Activated CD8-positive, alpha-beta memory T cell treated with anti-CD3 and anti-CD28 coated beads, Interleukin-2, amount 50 U/mL, for 1 hour (primary cell): ENCODE data around the gene C3orf33.

Source experiments
- DNase-seq: peaks from one replicate; pipeline ENCODE4 v3.0.0-alpha.2; 2020; ENCODE audit errors: extremely low read depth

The C3orf33 gene

DNA sequence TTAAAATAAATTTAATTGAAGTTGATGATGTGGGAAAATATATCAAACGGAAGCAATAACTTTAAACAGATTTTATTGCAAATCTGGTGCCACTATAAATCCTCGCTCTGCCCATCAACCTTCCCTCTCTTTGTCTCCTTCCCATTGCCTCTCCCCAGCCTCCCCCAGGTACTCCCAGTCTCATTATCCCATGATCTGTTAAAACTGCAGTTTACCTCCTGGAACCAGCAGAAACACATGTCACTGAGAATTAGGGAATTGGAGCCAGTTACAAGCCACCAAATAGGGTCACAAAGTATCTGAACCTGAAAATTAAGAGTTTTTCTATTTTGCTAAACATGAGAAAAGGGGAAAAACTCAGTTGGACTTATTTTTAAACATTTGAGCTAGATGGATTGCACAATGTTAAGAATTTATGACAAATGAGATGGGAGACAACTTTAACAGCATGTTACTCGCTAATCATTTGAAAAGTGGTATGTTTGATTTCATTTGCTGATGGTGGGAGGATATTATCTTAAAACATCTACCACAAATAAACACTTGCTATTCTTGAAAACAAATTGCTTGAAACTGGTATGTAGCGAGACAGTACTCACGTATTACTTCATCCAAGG lies 63.6 kb downstream of the C3orf33 start:
- no peak for DNase-seq

DNA sequence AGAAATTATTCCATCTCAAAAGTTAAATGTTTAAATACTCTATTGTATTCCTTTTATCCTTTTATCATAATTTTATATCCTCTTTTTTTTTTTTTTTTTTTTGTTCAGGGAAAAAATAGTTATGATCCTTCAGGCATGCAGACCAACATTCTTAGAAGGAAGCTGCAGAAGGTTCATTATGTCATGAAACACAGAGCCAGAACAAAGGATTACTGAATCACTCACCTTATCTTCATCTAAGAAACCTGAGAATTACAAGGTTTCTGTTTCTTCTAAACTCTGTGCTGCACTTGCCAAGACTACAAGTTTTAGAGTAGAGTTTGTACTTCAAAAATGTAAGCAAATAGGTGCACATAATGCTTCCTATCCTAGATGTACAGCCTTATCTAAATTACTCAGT lies 64.5 kb downstream of the C3orf33 start:
- DNase-seq: no peak

DNA sequence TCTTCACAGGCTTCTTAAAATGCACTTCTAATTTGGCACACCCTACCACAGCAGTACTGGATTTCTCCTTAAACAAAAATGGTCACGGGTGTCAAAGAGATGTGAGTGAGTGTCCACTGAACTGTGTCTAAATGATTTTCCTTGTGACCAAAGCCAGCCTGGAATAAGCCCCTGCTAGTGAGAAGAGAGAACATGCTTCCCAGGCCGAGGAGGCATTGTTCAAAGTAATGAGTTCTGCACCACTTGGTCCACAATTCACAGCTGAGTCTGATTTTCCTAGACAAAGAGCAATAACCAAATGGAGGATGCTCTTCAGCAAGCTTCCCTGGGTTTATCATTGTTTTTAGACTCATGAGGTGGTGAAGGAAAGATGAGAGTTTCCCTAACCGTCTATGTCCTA lies 65.0 kb downstream of the C3orf33 start:
- no peak for DNase-seq

DNA sequence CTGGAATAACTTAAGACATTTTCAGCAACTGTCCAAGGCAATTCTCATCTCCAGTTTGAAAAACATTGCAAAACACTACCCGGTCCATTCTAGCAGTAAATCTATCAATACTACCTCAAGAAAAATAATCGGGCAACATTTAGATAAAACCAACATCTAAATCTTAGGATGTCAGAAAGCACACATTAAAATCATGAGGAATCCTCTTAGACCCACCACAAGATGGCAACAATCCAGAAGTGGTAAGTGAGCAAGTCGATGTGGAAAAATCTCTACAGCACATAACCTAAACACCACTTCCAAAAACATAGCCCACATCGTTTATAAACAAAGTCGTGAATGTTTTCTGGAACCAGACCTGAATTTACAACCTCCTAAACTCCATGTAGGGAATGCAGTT lies 66.9 kb downstream of the C3orf33 start:
- no peak for DNase-seq

DNA sequence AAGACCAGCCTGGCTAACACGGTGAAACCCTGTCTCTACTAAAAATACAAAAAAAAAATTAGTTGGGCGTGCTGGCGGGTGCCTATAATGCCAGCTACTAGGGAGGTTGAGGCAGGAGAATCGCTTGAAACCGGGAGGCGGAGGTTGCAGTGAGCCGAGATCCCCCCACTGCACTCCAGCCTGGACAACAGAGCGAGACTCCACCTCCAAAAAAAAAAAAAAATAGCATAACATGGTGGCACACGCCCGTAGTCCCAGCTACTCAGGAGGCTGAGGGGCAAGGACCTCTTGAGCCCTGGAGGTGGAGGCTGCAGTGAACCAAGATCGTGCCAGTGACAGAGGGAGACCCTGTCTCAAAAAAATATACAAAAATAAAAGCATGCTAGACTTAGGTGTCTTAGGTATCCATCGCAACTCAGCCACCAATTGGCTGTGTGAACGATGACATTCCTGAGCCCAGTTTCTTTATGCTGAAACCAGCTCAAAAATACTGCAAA lies 67.5 kb downstream of the C3orf33 start:
- DNase-seq: no peak

DNA sequence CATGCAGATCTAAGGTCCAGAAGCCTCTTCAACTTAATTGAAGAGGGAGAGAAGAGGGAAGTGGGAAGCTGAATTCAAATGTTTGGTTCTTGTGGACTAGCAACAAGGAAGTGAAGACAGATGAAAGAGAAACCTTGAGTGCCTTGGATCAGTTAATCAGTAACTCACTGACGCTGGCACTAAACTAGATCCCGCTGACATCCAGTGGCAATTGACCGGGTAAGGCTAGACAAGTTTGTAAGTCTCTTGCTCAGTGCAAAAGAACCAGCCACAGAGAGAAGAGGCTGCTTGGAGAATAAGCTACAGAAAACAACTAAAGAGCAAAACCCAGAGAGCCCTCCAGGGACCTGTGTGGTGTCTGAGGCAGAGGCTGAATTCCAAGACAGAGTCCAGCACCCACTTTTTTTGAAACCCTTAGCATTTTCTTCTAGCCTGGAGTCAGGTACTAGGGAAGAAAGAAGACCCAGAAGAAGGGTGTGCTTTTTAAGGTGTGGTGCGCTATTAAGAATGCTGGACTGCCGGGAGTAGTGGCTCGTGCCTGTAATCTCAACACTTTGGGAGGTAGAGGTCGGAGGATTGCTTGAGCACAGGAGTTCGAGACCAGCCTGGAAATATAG lies 68.1 kb downstream of the C3orf33 start:
- no peak for DNase-seq

DNA sequence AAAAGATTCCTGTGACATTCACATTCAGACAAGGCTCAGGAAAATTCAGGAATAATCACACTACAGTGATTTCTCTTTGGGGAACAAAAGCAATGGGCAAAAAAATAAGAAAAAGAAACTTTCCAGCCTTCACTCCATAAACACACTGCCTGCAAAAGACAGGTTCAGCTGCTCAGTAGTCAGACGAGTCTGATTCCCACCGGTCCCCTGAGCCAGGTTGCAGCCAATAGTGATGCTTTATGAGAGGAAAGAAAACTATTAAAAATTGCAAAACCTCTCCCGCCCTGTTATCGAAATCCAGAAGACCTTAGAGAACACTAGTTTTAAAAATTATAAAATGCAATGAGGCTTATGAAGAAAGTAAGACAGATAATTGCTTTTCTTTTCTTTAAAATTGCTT lies 69.7 kb downstream of the C3orf33 start:
- DNase-seq: no peak

DNA sequence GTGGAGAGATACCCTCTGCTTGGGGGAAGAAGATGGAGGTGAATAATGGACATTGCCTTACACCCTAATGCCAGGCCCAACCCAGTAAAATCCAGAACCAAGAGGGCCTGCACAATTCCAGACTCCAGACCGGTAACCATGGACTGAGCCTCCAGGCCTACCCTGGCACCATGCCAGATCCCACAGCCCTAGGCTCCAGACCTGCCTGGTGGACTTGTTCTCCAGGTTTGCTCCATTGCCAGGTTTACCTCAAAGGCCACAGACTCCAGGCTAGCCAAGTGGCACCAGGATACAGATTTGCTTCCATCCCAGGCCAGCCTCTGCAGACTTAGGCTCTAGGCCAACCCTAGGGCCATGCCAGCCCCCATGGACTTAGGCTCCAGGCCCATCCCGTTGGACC lies 75.2 kb downstream of the C3orf33 start:
- no peak for DNase-seq

DNA sequence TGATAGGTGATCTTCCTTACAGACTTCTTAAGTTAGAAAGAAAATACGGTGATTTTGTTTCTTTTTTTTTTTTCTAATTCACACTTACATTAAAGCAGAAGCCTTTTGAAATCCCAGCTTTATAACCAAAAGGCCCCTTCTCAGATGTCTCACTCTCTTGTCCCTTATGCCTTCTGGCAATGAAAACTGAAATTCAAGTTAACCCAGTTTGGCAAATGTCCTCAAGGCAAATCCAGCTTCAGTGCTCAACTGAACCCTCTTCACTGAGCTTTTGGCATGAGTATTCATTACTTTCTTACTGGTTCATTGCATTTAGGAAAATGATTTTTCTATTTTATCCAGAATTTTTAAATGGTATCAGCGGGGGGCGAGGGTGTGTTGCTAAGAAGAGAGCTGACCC lies 78.2 kb downstream of the C3orf33 start:
- no peak for DNase-seq

DNA sequence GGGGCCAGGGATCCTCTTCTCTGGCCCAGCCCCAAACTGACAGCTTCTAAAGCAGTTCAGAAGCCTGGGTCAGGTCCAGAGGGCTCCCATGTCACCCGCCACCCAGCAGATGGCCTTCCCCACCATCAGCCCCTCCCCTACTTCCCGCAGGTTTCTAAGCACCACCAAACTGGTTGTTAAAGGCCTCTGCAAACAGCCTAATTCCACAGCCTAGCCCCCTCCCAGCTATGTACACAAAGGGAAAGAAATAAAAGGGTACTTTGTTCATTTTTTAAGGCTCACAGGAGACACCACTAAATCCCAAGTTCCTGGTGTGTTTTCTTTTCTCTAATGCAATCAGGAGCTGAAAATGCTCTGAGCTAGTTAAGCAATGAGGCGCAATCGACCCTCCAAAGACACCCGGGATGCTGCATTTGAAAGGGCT lies 91.8 kb downstream of the C3orf33 start:
- no peak for DNase-seq
